Stimulated activated CD8-positive, alpha-beta memory T cell treated with anti-CD3 and anti-CD28 coated beads, Interleukin-4, amount 100 ng/mL, for 4 hours (primary cell): Measurements from ENCODE around the gene ZNF362.
"Not testable (repeated sequence)": the region's sequence is repeated elsewhere in the genome, so short reads cannot be mapped to it uniquely, and the experiment has no call there.

Source experiments
- DNase-seq, 2 donors: peaks; one replicate each; pipeline ENCODE4 v3.0.0-alpha.2; 2020; ENCODE audit warnings: low read depth in 2 of 2, low spot score in 1 of 2

Gene ZNF362, protein sequence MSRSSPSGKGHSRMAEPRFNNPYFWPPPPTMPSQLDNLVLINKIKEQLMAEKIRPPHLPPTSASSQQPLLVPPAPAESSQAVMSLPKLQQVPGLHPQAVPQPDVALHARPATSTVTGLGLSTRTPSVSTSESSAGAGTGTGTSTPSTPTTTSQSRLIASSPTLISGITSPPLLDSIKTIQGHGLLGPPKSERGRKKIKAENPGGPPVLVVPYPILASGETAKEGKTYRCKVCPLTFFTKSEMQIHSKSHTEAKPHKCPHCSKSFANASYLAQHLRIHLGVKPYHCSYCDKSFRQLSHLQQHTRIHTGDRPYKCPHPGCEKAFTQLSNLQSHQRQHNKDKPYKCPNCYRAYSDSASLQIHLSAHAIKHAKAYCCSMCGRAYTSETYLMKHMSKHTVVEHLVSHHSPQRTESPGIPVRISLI

DNA sequence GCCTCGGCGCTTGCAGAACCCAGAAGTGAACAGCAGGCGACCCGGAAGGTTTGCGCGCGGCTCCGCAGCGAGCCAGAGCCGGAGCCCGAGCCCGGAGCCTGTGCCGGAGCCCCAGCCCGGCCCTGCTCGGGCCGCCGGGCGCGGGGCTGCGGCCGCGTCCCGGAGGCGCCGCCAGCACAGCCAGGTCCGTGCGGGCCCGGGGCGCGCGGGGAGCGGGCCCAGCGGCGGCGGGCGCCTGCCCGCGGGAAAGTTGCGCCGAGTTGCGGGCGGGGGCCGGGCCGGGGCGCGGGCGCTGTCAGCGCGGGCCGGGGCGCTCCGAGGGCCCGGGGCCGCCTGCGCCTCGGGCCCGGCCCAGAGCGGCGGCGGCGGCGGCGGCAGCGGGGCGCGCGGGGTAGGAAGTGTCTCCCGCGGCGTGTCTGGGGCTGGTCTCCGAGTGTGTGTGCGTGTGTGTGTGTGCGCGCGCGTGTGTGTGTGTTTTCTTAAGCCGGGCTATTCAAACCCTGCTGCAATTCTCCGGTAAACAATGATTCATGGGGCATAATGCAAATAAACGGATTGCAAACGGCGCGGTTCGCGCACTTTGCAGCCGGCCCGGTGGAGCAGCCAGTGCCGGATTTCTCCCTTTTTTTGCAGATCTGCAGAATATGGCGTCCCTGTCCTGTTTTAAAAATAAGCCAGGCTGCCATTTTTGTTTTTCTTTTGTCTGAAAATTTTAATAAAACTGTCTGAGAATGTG is at the start of gene ZNF362:
Gene ZNF362, plus strand, starts transcription at position 22 of the 736 bp plus-strand sequence. CDS start 14,083 bp downstream, outside the sequence.
- peak in 1 of 2 donors; percentile 34 for DNase-seq

DNA sequence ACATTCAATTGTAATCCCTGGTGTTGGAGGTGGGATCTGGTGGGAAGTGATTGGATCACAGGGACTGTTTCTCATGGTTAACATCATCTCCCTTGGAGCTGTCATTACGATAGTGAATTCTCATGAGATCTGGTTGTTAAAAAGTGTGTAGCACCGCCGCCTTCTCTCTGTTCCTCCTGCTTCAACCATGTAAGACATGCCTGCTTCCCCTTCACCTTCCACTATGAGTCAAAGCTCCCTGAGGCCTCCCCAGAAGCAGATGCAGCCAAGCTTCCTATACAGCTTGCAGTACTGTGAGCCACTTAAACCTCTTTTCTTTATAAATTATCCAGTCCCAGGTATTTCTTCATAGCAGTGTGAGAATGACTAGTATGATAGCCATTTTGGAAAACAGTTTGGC is 44.3 kb upstream of the ZNF362 start:
- DNase-seq: no peak

DNA sequence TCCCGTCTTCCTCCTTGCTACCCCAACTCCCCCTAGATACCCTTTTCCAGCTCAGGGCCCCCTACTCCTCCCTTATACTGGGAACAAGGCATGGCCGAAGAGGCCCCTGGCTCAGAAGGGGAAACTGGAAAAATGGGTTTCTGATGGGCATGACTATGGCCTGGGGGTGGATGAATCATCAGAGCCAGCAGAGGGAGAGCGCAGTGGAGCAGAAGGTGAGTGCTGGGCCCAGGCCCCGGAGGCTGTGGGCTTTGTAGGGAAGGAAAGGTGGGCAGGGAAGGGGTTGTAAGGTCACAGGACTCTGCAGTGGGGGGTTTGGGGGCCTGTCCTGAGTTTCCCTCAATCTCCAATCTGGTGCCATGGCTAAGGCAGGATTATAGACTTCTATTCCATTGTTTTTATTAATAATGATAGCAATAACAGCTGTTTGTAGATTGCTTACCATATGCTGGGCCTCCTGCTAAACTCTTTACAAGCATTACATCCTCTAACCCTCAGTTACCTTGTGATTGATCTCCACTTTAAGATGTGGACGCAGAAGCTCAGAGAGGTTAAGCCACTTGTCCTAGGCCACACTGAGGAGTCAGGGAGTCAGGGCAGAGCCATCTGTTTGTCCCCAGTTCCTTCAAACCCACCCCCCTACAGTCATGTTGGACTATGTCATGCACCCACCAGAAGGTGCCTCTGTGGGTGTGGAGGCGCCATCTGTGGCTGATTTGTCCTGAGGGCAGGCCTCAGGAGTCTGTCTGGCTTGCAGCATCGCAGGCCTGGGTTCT is 36.2 kb upstream of the ZNF362 start:
- DNase-seq: no peak

DNA sequence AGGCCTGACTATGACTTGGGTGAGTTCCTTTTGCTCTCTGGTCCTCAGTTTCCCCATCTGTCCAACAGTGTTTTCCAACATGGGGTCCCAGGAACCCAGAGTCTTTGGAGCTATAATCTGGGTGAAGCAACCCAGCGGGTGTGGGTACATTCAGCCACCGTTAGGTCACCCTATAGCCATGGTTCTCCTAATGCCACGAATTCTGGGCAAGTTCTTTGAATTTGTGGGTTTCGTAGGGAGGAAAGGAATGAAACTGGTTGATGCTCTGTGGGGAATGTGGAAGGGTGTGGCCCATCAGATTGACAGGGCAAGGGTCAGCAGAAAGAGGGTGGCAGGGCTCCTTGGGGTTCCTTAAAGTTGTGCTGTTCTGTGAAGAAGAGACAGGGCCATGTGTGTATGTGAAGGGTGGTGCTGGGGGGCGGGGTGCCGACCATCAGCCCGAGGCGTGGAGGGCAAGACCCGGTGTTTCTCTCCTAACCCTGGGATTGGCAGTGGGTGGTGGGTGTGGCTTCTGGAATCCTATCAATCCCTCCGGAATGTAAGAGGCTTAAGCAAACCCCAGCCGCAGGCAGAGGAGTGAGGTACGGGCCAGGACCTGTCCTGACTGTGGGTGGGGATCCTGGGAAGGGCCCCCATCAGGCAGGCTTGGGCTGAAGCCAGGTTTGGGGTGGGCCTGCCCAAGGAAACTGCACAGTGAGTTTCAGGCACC is 35.5 kb upstream of the ZNF362 start:
- DNase-seq: no peak

DNA sequence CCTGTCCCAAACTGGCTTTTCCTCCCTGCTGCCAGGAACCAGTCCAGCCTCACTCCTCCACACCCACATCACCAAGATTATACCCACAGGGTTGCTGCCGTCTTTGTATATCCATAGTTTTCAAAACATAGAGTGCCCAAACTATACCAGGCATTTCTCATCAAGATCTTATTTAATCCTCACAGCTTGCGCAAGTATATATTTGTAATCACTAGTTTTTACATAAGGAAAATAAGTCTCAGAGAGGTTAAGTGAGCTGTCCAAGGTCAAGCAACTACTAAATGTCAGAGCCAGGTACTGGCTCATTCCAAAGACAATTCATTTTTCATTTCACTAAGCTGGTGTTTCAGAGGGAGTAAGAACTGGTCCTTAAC is 34.9 kb upstream of the ZNF362 start:
- DNase-seq: no peak

DNA sequence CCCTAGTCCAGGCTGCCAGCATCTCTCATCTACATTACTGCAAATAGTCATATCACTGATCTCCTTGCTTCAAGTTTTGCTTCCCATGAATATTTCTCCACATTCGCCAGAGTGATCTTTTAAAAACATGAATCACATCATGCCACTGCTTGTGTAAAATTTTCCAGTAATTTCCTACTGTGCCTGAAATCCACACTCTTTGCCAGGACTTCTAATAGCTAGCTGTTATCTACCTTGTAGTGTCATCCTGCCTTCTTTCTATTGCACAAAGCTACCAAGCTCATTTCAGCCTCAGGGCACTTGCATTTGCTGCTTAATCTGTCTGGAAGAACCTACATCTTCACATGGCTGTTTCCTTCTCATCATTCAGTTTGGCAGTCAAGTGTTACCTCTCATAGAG is 33.9 kb upstream of the ZNF362 start:
- DNase-seq: no peak

DNA sequence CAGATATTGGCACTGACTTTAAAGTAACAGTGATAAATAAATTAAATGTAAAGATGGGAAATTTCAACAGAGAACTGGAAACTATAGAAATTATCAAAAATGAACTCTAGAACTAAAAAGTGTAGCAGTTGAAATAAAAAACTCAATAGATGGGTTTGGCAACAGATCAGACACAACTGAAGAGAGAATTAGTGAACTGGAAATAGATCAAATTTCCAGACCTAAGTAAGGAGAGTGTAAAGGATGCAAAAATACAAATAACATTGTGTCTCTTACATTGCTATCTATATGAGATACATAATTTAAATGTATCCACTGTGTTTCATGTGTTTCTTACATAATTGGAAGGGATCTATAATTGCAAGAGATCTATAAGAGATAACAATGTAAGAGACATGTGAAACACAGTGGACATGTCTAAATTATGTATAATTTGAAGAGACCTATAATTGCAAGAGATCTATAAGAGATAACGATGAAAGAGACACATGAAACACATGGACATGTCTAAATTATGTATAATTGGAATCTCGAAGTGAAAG is 32.1 kb upstream of the ZNF362 start:
- no peak for DNase-seq

DNA sequence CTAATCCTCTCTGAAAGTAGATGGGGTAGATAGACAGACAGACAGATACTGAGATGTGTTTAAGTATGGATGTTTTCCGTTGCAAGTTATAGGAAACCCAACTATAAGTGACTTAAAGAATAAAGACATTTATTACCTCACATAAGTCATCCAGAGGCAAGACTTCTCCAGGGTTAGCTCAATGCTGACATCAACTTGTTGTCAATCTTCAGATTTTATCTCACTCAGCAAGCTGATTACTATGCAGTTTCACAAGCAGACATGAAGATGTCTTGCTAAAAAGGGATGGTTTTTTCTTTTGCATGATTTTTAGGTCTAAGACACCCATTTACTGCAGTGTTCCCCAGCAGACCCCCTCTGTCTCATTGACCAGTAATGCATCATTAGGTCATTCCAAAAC is 30.7 kb upstream of the ZNF362 start:
- DNase-seq: no peak

DNA sequence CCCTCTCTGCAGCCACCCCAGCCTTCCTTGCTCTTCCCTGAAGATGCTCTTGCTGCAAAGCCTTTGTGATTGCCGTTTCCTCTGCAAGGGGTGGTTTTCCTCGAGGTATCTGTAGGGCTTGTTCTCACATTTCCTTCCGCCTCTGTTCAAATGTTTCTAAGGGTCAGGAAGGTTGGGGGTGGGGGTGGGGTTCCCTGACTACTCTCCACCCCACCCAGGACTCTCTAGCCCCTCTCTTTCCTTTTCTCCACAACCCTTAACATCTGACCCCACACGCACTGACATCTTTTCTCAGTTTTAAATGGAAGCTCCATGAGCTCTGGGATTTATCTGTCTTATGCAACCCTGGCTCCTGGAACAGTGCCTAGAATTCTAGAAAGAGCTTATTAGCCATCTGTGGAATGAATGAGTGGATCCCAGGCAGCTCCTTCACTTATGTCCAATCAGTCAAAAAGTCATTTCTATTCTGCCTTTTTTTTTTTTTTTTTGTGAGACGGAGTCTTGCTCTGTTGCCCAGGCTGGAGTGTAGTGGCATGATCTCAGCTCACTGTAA is 27.3 kb upstream of the ZNF362 start:
- no peak for DNase-seq

DNA sequence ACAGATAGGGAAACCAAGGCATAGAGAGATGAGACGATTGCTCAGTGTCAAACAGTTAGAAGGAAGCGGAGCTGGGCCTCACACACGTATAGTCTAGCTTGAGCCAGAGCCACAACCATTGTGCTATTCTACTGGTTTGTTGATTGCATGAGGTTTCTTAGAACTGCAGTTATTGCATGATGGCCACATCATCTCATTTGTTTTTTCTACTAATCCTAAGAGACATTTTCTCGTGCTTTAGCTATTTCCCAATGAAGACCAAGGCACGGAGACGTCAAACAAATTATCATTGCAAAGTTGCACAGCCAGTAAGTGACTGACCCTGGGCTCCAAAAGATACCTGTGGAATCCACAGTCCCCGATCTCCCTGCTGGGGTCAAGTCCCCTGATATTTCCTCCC is 25.1 kb upstream of the ZNF362 start:
- DNase-seq: no peak

DNA sequence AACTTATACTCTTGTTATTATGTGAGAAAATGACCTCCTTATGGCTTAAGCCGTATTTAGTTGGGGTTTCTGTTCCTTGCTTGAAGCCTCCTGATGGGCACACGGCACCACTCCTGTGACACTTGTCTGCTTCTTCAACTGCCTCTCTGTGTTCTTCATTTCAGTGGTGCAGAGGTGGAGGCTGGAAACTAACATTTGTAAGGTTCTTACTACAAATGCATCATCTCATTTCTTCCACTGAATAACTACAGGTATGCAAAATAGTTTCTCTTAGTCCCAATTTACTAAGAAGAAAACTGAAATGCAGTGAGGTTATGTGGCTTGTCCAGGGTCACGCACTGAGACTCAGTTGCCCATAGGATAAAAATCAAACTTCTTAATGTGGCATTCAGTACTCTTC is 23.6 kb upstream of the ZNF362 start:
- no peak for DNase-seq

DNA sequence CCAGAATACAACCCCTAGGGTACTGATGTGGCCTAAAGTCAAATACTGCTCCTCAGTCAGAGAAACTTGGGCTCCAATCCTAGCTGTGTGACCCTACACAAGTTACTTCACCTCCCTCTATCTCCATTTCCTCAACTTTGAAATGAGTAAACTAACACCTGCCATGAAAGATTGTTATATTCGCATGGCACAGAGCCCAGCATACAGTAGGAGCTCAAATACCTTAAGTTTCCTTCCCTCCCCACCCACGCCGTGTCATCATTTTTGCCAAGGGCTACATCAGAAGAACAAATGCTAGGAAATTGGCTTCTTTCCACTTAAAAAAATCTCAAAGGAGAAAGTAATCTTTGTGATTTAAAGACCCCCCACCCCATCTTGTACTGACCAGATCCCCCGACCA is 22.2 kb upstream of the ZNF362 start:
- no peak for DNase-seq

DNA sequence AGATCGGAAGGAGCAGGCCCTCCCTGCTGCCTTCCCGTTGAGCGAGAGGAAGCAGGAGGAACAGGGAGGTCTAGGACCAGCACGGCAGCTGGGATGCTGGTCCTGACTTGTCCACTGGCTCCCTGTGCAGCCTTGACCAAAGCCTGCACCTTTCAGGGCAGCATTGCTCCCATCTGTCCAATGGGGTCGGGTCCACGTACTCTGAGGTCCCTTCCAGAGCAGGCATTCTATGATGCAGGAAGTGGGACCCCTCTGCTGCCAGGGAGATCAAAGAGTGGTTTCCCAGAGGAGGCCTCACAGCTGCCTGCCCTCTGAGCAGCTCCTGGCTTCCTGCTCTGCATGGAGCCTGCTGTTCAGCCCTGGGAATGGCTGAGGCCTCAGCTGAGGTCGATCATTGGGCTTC is 21.7 kb upstream of the ZNF362 start:
- DNase-seq: no peak

DNA sequence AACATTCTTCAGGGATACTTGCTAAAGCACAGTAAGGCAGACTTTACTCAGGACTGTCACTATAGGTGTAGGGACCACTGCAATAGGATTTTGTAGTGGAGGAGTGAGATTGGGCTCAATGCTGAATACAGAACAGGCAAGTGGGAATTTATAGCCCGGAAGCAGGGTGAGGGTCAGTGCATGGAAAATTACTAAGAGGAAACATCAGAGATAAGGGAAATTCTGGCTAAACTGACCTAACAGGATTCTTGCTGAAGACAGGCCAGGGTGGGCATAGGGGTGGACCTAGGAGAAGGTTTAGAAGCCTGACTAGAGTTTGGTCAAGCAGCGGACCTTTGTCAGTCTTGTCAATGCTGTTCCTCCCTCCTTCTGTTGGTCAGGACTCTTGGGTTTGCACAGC is 20.8 kb upstream of the ZNF362 start:
- no peak for DNase-seq

DNA sequence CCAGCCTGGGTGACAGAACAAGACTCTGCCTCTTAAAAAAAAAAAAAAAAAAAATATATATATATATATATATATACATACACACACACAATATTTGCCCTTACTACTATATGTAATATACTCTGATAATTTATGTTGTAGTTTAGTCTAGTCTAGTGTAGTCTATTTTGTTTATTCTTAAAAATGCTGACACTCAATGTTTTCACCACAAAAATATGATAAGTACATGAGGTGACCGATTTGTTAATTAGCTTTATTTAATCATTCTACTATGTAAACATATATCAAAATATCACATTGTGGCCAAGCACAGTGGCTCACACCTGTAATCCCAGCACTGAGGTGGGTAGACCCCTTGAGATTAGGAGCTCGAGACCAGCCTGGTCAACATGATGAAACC is 19.8 kb upstream of the ZNF362 start:
- DNase-seq: no peak

DNA sequence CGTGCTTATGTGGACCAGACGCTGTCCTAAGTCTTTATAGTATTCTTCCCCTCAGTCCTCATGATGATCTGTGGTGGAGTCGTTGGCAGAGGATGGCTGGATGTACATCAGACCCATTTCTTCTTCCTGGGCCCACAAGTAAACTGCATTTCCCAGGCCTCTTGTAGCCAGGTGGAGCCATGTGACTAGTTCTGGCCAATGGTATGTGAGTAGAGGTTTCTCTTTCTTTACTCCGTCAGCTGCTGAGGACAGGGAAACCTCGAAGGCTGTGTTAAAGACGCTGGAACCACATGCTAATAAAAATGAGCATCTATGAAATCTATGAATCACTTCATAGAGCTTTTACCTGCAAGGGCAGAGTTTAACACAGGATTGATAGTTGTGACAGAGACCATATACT is 18.7 kb upstream of the ZNF362 start:
- no peak for DNase-seq

DNA sequence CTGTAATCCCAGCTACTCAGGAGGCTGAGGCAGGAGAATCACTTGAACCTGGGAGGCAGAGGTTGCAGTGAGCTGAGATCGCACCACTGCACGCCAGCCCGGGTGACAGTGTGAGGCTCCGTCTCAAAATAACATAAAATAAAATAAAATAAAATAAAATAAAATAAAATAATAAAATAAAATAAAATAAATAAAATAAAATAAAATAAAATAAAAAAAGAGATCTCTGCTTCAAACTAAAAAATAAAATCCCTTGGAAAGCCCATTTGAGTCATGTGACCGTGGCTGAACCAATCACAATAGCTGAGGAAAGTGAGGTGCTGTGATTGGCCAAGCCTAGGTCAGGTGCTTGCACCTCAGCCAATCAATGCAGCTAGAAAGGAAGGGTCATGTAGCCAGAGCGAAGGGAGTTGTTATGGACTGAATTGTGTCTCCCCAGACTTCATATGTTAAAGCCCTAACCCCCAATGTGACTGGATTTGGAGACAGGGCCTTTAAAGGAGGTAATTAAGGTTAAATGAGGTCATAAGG is 18.0 kb upstream of the ZNF362 start:
- not testable (repeated sequence) for DNase-seq

DNA sequence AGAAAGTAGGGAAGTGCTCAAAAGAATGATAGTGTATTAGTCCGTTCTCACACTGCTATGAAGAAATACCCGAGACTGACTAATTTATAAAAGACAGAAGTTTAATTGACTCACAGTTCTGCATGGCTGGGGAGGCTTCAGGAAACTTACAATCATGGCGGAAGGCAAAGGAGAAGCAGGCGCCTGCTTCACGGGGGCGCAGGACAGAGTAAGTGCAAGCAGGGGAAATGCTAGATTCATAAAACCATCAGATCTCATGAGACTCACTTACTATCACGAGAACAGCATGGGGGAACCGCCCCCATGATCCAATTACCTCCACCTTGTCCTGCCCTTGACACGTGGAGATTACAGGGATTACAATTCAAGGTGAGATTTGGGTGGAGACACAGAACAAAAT is 16.9 kb upstream of the ZNF362 start:
- DNase-seq: not testable (repeated sequence)

DNA sequence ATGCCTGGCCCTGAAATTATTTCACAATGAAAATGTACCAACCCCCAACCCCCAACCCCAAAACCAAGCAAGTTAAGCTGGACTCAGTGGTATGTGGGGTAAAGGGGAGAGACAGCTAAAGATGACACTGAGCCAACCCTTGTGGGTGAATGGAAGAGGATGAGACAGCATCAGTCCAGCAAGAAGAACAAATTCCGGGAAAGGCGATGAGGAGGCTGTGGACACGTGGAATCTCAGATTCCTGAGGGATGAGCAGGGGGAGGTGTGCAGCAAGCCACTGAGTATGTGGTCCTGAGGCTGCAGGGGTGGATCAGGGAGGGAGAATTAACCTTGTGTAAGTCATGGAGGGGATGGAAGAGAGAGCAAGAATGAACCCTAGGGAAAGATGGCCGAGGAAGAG is 14.4 kb upstream of the ZNF362 start:
- DNase-seq: no peak

DNA sequence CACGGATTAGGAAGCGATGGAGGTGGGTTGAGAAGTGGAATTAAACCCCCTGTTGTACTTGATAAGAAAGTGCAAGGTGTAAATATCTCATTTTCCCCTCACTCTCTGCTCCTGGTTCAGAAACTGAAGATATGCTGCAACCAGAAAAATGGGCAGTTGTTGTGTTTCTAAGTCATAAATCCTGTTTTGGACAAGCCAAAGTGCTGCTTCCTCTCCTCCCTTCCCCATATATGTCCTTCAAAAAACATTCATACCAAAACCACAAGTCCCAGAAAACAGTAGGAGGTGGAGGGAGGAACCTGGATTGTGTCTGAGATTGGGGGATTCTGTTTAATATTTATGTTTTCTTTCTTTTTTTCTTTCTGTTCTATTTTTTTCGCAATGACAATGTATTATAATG is 13.6 kb upstream of the ZNF362 start:
- no peak for DNase-seq
